Fibroblast of lung (primary cell): ENCODE measurements around the gene PLPP7.
A peak's percentile ranks its signal among the peaks of the same experiment; 100 is the strongest.

Source experiments
- EZH2 ChIP-seq: IDR thresholded peaks from 2 replicates; pipeline ENCODE4 v1.5.1; 2012; ENCODE audit warnings: low read length, control low read depth, mild to moderate bottlenecking; ENCODE audit errors: missing control alignments
- TF ChIP-seq, protein P1 (sequence below), 2 donors: IDR thresholded peaks in 1 of 2; conservative IDR thresholded peaks in 1 of 2; 1 replicate in 1 of 2; 2 replicates in 1 of 2; pipeline ENCODE4 v1.5.1; 2011 to 2012; ENCODE audit warnings: low read length in 2 of 2, control low read depth in 1 of 2, inconsistent platforms in 1 of 2, low read depth in 1 of 2, mild to moderate bottlenecking in 1 of 2

DNA sequence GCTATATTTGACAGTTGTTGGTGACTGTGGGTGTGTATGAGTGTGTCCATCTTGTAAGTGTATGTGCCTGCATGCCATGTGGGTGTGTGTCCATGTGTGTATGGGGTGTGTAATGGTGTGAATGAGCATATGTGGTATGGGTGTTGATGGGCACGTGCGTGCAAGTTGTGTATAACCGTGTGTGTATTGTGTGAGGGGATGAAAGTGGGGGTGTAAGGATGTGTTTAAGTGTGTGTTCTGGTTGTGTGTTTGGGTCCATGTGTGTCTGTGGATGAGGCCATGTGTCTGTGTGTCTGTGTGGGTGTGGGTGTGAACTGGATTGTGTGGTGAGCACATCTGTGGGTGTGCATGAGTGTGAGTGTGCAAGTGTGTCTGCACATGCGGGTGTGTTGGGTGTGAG lies 7.3 kb upstream of the PLPP7 start:
- TF ChIP-seq EZH2: peak; percentile 83
- TF ChIP-seq, protein P1, sequence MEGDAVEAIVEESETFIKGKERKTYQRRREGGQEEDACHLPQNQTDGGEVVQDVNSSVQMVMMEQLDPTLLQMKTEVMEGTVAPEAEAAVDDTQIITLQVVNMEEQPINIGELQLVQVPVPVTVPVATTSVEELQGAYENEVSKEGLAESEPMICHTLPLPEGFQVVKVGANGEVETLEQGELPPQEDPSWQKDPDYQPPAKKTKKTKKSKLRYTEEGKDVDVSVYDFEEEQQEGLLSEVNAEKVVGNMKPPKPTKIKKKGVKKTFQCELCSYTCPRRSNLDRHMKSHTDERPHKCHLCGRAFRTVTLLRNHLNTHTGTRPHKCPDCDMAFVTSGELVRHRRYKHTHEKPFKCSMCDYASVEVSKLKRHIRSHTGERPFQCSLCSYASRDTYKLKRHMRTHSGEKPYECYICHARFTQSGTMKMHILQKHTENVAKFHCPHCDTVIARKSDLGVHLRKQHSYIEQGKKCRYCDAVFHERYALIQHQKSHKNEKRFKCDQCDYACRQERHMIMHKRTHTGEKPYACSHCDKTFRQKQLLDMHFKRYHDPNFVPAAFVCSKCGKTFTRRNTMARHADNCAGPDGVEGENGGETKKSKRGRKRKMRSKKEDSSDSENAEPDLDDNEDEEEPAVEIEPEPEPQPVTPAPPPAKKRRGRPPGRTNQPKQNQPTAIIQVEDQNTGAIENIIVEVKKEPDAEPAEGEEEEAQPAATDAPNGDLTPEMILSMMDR (conservative IDR thresholded peaks at IDR 0.05 in 1 of 2, IDR thresholded peaks at IDR 0.05 in 1 of 2; ENCODE audit: low read depth in 1 of 2, low read length in 2 of 2): no peak
